Transverse colon (tissue), 4 donors: ENCODE data around the gene TTC1. TPM values are rescaled to one million over a fixed set of nuclear protein-coding genes. Genes with fewer than 3 reads are reported as not detected.

ENCODE experiments used
- DNase-seq: peaks from one replicate; pipeline ENCODE4 v3.0.0-alpha.2; 2019
- H3K27ac ChIP-seq, 4 donors: fragments of 200-600 bp; sonication (generic); 2 replicates each; pipeline ENCODE4 v1.5.1; 2016 to 2018; ENCODE audit warnings: inconsistent platforms in 4 of 4
- H3K27me3 ChIP-seq: fragments of 200-600 bp; sonication (generic); 2 replicates; pipeline ENCODE4 v1.5.1; 2017; ENCODE audit warnings: inconsistent platforms
- H3K36me3 ChIP-seq, 4 donors: fragments of 200-600 bp; sonication (generic); 2 replicates each; pipeline ENCODE4 v1.5.1; 2017 to 2019; ENCODE audit warnings: inconsistent platforms in 4 of 4
- H3K4me1 ChIP-seq, 4 donors: fragments of 200-600 bp; sonication (generic); 2 replicates each; pipeline ENCODE4 v1.5.1; 2017 to 2020; ENCODE audit warnings: inconsistent platforms in 4 of 4
- H3K4me3 ChIP-seq, 4 donors: fragments of 200-600 bp; sonication (generic); 1 replicate in 1 of 4; 2 replicates in 3 of 4; pipeline versions ENCODE4 v1.5.1 to v1.6.1; 2017 to 2019; ENCODE audit warnings: inconsistent platforms in 4 of 4
- H3K9me3 ChIP-seq, 2 donors: fragments of 200-600 bp; sonication (generic); 2 replicates each; pipeline ENCODE4 v1.5.1; 2017 to 2019; ENCODE audit warnings: inconsistent platforms in 2 of 2
- EP300 ChIP-seq: sonication (generic); formaldehyde crosslinking; IDR thresholded peaks from one replicate; pipeline ENCODE4 v1.6.1; 2017; ENCODE audit warnings: antibody characterized with exemption, low read depth
- POLR2A ChIP-seq: fragments of 450-650 bp; IDR thresholded peaks from one replicate; pipeline ENCODE4 v1.6.1; 2016; ENCODE audit warnings: antibody characterized with exemption, mild to moderate bottlenecking, moderate library complexity
- POLR2AphosphoS5 ChIP-seq, 3 donors: sonication (generic); formaldehyde crosslinking; IDR thresholded peaks; one replicate each; pipeline ENCODE4 v1.6.1; 2016; ENCODE audit warnings: antibody characterized with exemption in 3 of 3
- WGBS, 2 donors: methylation state at CpG; one replicate each; pipeline ENCODE4 v1.1.5; 2018; ENCODE audit warnings: low coverage in 1 of 2; 5-methylcytosine and 5-hydroxymethylcytosine counted together
- in situ Hi-C, 4 donors: fragments of 200-750 bp; cut with MboI; loops; one replicate each; pipeline versions ENCODE4 v1.15.0 to v1.15.1; 2017; ENCODE audit warnings: low sequenced_read_pairs in 3 of 4, low pct_ligation_motif_present in 1 of 4, low pct_unique_long_range_greater_than_20kb in 1 of 4
- intact Hi-C: fragments of 100-400 bp; cut with DNase I; formaldehyde crosslinking; loops from one replicate; pipeline ENCODE4 v1.15.1; 2023; ENCODE audit warnings: low total_unique reads
- total RNA-seq, 4 donors: library from RNA; depleted of rRNA; stranded (reverse); fragments of >200 nt; gene quantifications; one replicate each; pipeline ENCODE4 v1.1.0, GENCODE V29; 2016
- TF ChIP-seq, protein P1 (sequence below), 5 experiments: fragments of 200-600 bp in 3 of 5; fragments of 450-650 bp in 2 of 5; sonication (generic) in 3 of 5; IDR thresholded peaks; 1 replicate in 2 of 5; 2 replicates in 3 of 5; pipeline ENCODE4 v1.5.1; 2016 to 2017; ENCODE audit warnings: antibody characterized with exemption in 5 of 5, inconsistent platforms in 3 of 5, mild to moderate bottlenecking in 2 of 5, moderate library complexity in 1 of 5

TTC1 gene
- total RNA-seq, 4 donors from 2014 or later, result 5.8 to 42.2 (median 24.8) TPM

GRCh38 chr5:159971038-159971437 lies 37.9 kb upstream of the TTC1 start:
- TF ChIP-seq POLR2A, result no peak
- TF ChIP-seq, protein P1, sequence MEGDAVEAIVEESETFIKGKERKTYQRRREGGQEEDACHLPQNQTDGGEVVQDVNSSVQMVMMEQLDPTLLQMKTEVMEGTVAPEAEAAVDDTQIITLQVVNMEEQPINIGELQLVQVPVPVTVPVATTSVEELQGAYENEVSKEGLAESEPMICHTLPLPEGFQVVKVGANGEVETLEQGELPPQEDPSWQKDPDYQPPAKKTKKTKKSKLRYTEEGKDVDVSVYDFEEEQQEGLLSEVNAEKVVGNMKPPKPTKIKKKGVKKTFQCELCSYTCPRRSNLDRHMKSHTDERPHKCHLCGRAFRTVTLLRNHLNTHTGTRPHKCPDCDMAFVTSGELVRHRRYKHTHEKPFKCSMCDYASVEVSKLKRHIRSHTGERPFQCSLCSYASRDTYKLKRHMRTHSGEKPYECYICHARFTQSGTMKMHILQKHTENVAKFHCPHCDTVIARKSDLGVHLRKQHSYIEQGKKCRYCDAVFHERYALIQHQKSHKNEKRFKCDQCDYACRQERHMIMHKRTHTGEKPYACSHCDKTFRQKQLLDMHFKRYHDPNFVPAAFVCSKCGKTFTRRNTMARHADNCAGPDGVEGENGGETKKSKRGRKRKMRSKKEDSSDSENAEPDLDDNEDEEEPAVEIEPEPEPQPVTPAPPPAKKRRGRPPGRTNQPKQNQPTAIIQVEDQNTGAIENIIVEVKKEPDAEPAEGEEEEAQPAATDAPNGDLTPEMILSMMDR (IDR thresholded peaks at IDR 0.05), result no peak
- no peak for TF ChIP-seq EP300
- no peak for TF ChIP-seq POLR2AphosphoS5 (IDR thresholded peaks at IDR 0.05)

DNA sequence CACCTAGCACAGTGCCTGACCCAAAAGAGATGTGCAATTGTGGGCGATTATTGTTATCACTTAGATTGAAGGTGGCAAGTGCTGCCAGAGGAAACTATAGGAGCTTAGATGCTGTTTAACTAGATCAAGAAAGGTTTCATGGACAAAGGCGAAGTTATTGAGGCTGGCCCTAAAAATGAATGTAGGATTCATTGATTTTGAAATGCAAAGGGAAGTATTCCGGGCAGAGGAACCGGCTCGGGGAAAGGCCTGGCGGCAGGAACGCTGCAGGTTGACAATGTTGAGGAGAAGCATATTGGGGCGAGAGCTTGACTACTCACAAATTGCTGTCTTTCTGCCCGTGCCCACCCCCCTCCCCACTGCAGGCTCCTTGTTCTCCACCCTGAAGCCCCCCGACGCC lies 37.4 kb upstream of the TTC1 start:
- Histone ChIP-seq H3K27ac (no peak overlapping the region), H3K36me3 (no peaks in the 10 kb centered on the region), H3K9me3 (no peaks in the 10 kb centered on the region), H3K4me3 (peak overlapping the region in 1 of 4 donors; percentile 43), H3K27me3 (peaks cover 72% of the 10 kb centered on the region), H3K4me1 (peaks cover 0 to 10% (median 4%) of the 10 kb centered on the region in 4 donors)
- DNase-seq, result no peak
- TF ChIP-seq, protein P1 (IDR thresholded peaks at IDR 0.05), result no peak
- TF ChIP-seq EP300 (no peak), POLR2AphosphoS5 (IDR thresholded peaks at IDR 0.05) (no peak), POLR2A (no peak)
- intact Hi-C loops, result no loop called here
- in situ Hi-C loops, result loop anchor here in 1 of 4 donors (25.0 kb wide), 1 partner anchor 534 kb away; no protein-coding TSS in a partner anchor
- WGBS, 2 donors, result 44 to 65% methylated on average over 3 to 11 of the region's 11 CpGs

More at GRCh38 chr5:159971038-159971437, 37.9 kb upstream of the TTC1 start:
- no peak overlapping the region for H3K27ac ChIP-seq
- no peaks in the 10 kb centered on the region for H3K36me3 ChIP-seq
- no peaks in the 10 kb centered on the region for H3K9me3 ChIP-seq
- in situ Hi-C loops, result loop anchor here in 1 of 4 donors (25.0 kb wide), 1 partner anchor 534 kb away; no protein-coding TSS in a partner anchor
- WGBS, 2 donors, result 70 to 74% methylated on average over 4 of the region's 4 CpGs
- H3K27me3 ChIP-seq, result peaks cover 72% of the 10 kb centered on the region
- H3K4me3 ChIP-seq, result no peak overlapping the region
- no peak for DNase-seq
- peaks cover 0 to 10% (median 4%) of the 10 kb centered on the region in 4 donors for H3K4me1 ChIP-seq
- intact Hi-C loops, result no loop called here

DNA sequence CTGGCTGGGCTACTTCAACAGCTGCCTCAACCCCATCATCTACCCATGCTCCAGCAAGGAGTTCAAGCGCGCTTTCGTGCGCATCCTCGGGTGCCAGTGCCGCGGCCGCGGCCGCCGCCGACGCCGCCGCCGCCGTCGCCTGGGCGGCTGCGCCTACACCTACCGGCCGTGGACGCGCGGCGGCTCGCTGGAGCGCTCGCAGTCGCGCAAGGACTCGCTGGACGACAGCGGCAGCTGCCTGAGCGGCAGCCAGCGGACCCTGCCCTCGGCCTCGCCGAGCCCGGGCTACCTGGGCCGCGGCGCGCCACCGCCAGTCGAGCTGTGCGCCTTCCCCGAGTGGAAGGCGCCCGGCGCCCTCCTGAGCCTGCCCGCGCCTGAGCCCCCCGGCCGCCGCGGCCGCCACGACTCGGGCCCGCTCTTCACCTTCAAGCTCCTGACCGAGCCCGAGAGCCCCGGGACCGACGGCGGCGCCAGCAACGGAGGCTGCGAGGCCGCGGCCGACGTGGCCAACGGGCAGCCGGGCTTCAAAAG lies 36.9 kb upstream of the TTC1 start:
- H3K9me3 ChIP-seq, result no peaks in the 10 kb centered on the region
- peaks cover 0 to 10% (median 4%) of the 10 kb centered on the region in 4 donors for H3K4me1 ChIP-seq
- TF ChIP-seq, protein P1 (IDR thresholded peaks at IDR 0.05), result no peak
- TF ChIP-seq POLR2AphosphoS5 (IDR thresholded peaks at IDR 0.05), result no peak
- TF ChIP-seq EP300, result no peak
- no peak for TF ChIP-seq POLR2A
- no peaks in the 10 kb centered on the region for H3K36me3 ChIP-seq
- no peak overlapping the region for H3K27ac ChIP-seq
- peak overlapping the region in 3 of 4 donors; percentile 7 to 43 (median 31) for H3K4me3 ChIP-seq
- H3K27me3 ChIP-seq, result peaks cover 72% of the 10 kb centered on the region
- intact Hi-C loops (no loop called here), in situ Hi-C loops (loop anchor here in 1 of 4 donors (25.0 kb wide), 1 partner anchor 535 kb away; no protein-coding TSS in a partner anchor)
- DNase-seq, result peak; percentile 23
- WGBS, 2 donors, result 2% methylated on average over 65 of the region's 76 CpGs; no CpG with 5 or more reads in 1 of the 2 donors

- in situ Hi-C loops, result loop anchor here in 1 of 4 donors (25.0 kb wide), 1 partner anchor 535 kb away; no protein-coding TSS in a partner anchor
- WGBS, 2 donors, result 22 to 54% methylated on average over 19 to 42 of the region's 50 CpGs
These were observed 36.2 kb upstream of the TTC1 start for GRCh38 chr5:159972538-159973362.

More at GRCh38 chr5:159972538-159973362, 36.2 kb upstream of the TTC1 start:
- TF ChIP-seq EP300 (no peak), POLR2A (no peak), POLR2AphosphoS5 (IDR thresholded peaks at IDR 0.05) (no peak)
- TF ChIP-seq, protein P1 (IDR thresholded peaks at IDR 0.05), result no peak
- Histone ChIP-seq H3K9me3 (no peaks in the 10 kb centered on the region), H3K27ac (no peak overlapping the region), H3K27me3 (peaks cover 69% of the 10 kb centered on the region), H3K36me3 (no peaks in the 10 kb centered on the region), H3K4me1 (peaks cover 0 to 10% (median 4%) of the 10 kb centered on the region in 4 donors), H3K4me3 (peak overlapping the region in 2 of 4 donors; percentile 31 to 43)
- no peak for DNase-seq
- intact Hi-C loops, result no loop called here
